HG03196 (cell line): ENCODE measurements around the gene HMX2.

Experiments
- ATAC-seq: cut with Tn5 transposase; IDR thresholded peaks from one replicate; pipeline ENCODE4 v1.9.1; 2021; ENCODE audit not compliant: unreplicated experiment

The HMX2 gene

GRCh38 chr10:123136806-123137642, 10.9 kb upstream of the HMX2 start:
- no peak for ATAC-seq

DNA sequence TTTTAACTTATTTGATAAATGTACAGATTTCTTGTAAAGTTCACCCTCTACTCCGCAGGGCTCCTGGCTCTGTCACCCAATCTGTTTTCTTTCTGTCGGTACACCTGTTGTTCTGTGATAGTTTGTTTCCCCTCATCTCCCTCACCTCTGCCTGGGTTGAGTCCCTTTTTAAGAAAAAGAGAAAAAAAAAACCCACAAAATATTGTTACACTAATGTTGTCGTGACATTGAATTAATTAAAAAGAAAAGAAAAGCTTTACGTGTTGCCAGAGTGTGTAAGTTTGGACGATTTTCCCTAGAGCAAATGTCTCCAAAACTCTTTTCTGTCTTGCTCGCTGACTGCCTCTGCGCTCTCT, 8.8 kb upstream of the HMX2 start:
- no peak for ATAC-seq

DNA sequence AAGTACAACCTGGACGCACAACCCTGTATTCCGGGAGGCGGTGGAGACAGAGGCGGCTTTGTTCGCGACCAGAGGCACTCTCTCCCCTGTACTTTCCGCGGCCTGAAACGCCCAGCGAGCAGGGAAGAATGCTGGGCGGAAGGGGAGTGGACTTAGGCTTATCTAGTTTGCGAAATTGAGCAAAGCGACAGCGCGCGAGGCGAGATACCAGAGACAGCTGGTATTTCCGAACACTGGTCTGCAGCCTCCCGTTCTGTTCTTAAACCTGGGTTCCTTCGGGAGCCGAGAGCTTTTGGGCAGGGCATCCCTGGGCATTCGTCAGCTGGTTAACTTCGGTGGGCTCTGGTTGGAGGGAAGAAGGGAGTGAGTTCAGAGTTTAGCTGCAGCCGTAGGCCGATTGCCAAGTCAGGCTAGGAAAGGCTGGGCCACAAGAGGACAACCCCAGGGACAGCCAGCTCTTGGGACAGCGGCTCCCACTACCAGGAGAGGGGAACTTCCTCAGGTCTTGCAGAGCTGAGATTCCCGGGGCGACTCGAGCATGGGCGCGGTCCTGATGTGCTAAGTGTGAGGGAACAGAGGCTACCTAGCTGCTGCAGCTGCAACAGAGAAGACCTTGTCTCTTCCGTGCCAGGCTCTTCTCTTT, 8.3 kb upstream of the HMX2 start:
- no peak for ATAC-seq

DNA sequence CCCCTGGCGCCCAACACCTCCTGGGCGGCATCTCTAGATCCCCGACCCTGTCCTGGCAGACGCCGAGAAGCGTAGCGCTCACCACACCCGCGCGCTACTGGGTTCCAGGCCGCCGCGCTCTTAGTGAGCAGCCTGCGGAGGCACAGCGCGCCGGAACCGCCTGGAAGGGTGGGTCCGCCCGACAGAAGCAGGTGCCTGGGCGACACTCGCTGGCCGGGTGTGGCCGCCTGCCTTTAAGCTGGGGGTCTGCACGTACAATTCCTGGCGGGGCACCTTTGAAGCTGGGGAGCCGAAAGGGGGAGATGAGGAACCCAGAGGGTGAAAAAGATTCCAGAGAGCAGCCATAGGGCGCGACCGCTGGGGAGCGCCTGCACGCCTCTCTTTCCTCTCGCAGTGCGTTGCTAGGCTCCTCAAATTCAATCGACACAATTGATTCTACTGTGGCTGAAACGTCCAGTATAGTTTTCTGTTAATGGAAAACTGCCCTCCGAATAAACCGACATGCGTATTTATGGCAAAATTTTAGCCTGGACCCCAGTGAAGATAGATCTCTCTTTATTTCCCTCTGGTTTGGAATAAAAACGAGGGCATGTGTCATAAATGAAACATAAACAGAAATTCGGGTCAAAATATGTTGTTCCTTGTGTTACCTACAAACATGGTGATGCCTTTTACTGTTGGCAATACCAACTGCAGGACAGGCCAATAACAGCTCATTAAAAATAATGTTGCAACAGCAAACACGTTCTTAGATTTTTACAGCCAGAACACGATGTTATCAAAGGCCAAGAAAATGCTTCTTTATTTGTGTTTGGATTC, 7.6 kb upstream of the HMX2 start:
- ATAC-seq = no peak

- no peak for ATAC-seq
Measured at GRCh38 chr10:123140983-123141390, 6.9 kb upstream of the HMX2 start.

- ATAC-seq = no peak
Measured at GRCh38 chr10:123141791-123142700, 5.9 kb upstream of the HMX2 start.

DNA sequence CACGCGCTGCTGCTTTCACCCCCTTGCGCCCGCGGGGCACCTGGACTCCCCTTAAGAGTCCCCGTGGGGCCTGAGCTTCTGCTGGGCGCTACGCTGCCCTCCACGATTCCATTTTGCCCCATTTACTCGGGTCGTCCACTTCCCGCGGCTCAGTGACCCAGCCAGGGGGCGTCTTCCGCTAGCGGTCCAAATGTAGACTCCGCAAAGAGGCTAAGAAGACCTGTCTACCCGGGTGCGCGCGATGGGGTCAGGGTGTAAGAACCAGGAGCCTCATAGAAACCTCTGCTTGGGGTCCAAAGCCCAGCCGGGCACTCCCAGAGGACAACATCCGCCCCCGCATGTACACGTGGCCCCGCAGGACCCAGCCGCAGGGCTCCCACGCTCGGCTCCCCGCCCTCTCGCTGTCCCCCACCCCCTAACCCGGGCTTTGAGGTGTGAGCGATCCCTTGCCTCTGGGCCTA, 5.2 kb upstream of the HMX2 start:
- ATAC-seq = no peak

- ATAC-seq = no peak
Measured at GRCh38 chr10:123143162-123143824, 4.6 kb upstream of the HMX2 start.

- ATAC-seq = no peak
Measured at GRCh38 chr10:123143825-123144168, 4.1 kb upstream of the HMX2 start.

- no peak for ATAC-seq
Measured at GRCh38 chr10:123144697-123145541, 3.0 kb upstream of the HMX2 start.

DNA sequence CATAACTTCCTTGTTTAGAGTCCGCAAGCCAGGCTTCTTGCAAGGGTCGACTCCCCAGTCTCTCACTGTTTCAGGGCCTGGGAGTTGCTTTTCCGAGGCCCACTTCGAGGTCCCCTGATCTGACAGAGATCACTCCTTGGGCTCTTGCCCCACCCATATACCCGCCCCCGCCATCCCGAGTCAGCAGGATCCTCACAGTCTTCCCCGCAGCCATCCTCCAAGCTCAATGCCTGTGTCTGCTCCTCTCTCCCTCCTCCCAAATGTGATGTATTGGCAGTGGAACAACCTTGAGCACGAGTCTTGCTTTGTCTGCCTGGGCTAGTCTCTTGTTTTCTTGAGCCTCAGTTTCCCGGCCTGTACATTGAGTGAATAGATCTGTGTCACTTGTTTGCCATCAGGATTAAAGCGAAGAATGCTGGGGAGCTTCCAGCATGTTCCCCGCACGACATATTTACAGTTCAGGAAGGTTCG, 2.4 kb upstream of the HMX2 start:
- ATAC-seq = no peak

DNA sequence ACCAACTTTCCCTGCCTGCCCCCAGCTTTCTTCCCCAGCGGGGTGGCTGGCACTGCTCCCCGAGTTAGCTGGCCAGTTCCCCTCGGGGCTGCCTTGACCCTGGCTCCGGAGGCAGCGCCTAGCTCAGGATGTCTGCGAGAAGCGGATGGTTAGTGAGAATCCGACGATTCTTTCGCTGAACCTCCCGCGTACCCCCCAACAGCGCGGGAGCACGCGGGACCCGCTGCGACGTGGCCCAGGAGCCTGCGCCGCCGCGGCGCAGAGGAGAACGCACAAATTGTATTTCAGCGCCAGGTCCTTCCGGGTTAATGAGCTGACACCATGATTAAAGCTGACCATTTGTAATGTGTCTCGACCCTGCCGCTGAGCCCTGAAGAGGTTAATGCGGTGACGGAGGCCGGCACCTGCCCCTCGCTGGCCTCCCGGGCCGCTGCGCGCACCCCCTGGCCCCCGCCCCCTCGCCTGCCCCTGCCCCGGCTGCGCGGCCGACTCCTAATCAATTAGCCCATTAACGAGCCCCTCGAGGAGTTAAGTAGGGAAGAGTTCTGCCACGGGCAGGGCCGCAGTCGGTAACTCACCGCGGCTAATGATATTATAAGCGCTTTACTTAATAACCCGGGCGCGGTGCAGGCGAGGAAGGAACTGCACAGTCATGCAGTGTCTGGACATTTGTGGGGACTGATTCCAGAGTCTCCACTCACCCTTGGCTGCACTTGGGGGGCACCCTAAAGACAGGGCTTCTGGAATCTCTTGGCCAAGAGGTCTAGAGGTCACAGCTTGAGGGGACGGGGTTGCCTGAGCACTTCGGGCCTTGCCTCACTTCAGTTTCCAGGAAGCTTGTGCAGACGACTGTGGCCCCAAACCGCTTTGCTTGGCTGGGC, 1.7 kb upstream of the HMX2 start:
- no peak for ATAC-seq

- no peak for ATAC-seq
Measured at GRCh38 chr10:123146894-123147634, 872 bp upstream of the HMX2 start.

- ATAC-seq = no peak
Measured at GRCh38 chr10:123148414-123149161, 652 bp downstream of the HMX2 start.

DNA sequence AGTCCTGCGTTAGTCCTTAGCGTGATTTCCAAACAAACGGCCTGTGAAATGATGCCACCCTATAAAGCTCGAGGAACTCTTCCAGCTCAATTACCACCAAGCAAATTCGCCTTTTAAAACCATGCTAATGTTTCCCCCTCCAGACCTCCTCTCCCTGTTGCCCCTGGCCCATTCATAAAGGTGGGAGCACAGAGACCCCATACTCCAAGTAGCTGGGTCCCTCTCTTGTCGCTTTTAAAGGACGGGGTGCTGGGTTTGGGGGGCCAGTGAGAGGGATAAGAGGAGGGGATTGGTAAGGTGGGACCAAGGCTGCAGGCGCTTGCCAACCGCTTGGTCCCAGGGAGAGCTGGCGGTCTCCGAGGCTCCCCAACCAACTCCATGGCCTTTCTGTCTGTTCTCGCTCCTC, 1.2 kb downstream of the HMX2 start:
- no peak for ATAC-seq

GRCh38 chr10:123149568-123150270, 1.8 kb downstream of the HMX2 start:
- no peak for ATAC-seq
